Liver (tissue), 9 donors: ENCODE results near the gene DZIP1L. TPM values are rescaled to one million over a fixed set of nuclear protein-coding genes. Genes with fewer than 3 reads are reported as not detected.

ENCODE experiments used
- DNase-seq: peaks from one replicate; pipeline ENCODE4 v3.0.0-alpha.2; 2017; ENCODE audit warnings: low spot score
- H3K27ac ChIP-seq, 2 donors: one replicate each; pipeline ENCODE4 v1.7.0; 2013; ENCODE audit warnings: inconsistent platforms in 2 of 2, low read length in 2 of 2, control low read depth in 1 of 2, low read depth in 1 of 2, mild to moderate bottlenecking in 1 of 2
- H3K27me3 ChIP-seq, 4 donors: one replicate each; pipeline versions ENCODE4 v1.6.1 to v1.7.0; 2013; ENCODE audit warnings: low read length in 3 of 4, inconsistent platforms in 1 of 4, mild to moderate bottlenecking in 1 of 4, moderate library complexity in 1 of 4; ENCODE audit not compliant: control insufficient read depth in 4 of 4, insufficient read depth in 4 of 4
- H3K36me3 ChIP-seq, 4 donors: one replicate each; pipeline versions ENCODE4 v1.6.1 to v1.7.0; 2013; ENCODE audit warnings: low read length in 3 of 4, mild to moderate bottlenecking in 3 of 4, low read depth in 1 of 4, moderate library complexity in 1 of 4; ENCODE audit not compliant: control insufficient read depth in 4 of 4, insufficient read depth in 3 of 4
- H3K4me1 ChIP-seq, 4 donors: one replicate each; pipeline versions ENCODE4 v1.6.1 to v1.7.0; 2013; ENCODE audit warnings: low read length in 3 of 4, mild to moderate bottlenecking in 3 of 4, moderate library complexity in 1 of 4; ENCODE audit not compliant: control insufficient read depth in 4 of 4, insufficient read depth in 4 of 4
- H3K4me3 ChIP-seq, 3 donors: one replicate each; pipeline versions ENCODE4 v1.6.1 to v1.7.0; 2013; ENCODE audit warnings: low read length in 3 of 3, control low read depth in 1 of 3, low read depth in 1 of 3, mild to moderate bottlenecking in 1 of 3
- H3K9ac ChIP-seq, 2 donors: one replicate each; pipeline ENCODE4 v1.7.0; 2013; ENCODE audit warnings: low read length in 2 of 2, mild to moderate bottlenecking in 2 of 2, moderate library complexity in 2 of 2, control low read depth in 1 of 2, low read depth in 1 of 2
- H3K9me3 ChIP-seq, 4 donors: one replicate each; pipeline versions ENCODE4 v1.6.1 to v1.7.0; 2013; ENCODE audit warnings: low read length in 3 of 4; ENCODE audit not compliant: control insufficient read depth in 4 of 4
- EGR1 ChIP-seq, 2 donors: IDR thresholded peaks; 2 replicates each; pipeline ENCODE4 v1.6.1; 2016 to 2018; ENCODE audit warnings: antibody characterized with exemption in 2 of 2, low read depth in 2 of 2
- FOXA1 ChIP-seq: IDR thresholded peaks from 2 replicates; pipeline ENCODE4 v1.6.1; 2016; ENCODE audit warnings: antibody characterized with exemption
- FOXA2 ChIP-seq: IDR thresholded peaks from 2 replicates; pipeline ENCODE4 v1.6.1; 2016; ENCODE audit warnings: antibody characterized with exemption
- GABPA ChIP-seq, 2 donors: IDR thresholded peaks in 1 of 2; conservative IDR thresholded peaks in 1 of 2; 2 replicates each; pipeline ENCODE4 v1.6.1; 2016; ENCODE audit warnings: antibody characterized with exemption in 2 of 2, mild to moderate bottlenecking in 1 of 2, moderate library complexity in 1 of 2
- HNF4A ChIP-seq, 2 donors: conservative IDR thresholded peaks; 2 replicates each; pipeline ENCODE4 v1.6.1; 2016; ENCODE audit warnings: antibody characterized with exemption in 2 of 2, mild to moderate bottlenecking in 2 of 2
- HNF4G ChIP-seq: IDR thresholded peaks from 2 replicates; pipeline ENCODE4 v1.6.1; 2016; ENCODE audit warnings: antibody characterized with exemption
- JUND ChIP-seq, 2 donors: IDR thresholded peaks; 2 replicates each; pipeline ENCODE4 v1.6.1; 2016; ENCODE audit warnings: antibody characterized with exemption in 2 of 2
- NR2F2 ChIP-seq: IDR thresholded peaks from 2 replicates; pipeline ENCODE4 v1.6.1; 2016; ENCODE audit warnings: antibody characterized with exemption
- RAD21 ChIP-seq, 2 donors: IDR thresholded peaks; 2 replicates each; pipeline ENCODE4 v1.6.1; 2016; ENCODE audit warnings: antibody characterized with exemption in 2 of 2, mild to moderate bottlenecking in 2 of 2
- RXRA ChIP-seq, 2 donors: IDR thresholded peaks; 2 replicates each; pipeline ENCODE4 v1.6.1; 2017 to 2018; ENCODE audit warnings: antibody characterized with exemption in 2 of 2, mild to moderate bottlenecking in 1 of 2
- SP1 ChIP-seq: IDR thresholded peaks from 2 replicates; pipeline ENCODE4 v1.6.1; 2018; ENCODE audit warnings: antibody characterized with exemption, mild to moderate bottlenecking
- TAF1 ChIP-seq: conservative IDR thresholded peaks from 2 replicates; pipeline ENCODE4 v1.6.1; 2016; ENCODE audit warnings: antibody characterized with exemption, mild to moderate bottlenecking
- YY1 ChIP-seq: IDR thresholded peaks from 2 replicates; pipeline ENCODE4 v1.6.1; 2016; ENCODE audit warnings: antibody characterized with exemption, mild to moderate bottlenecking
- WGBS: extraction: QIAGEN DNeasy Blood & Tissue Kit; methylation state at CpG from one replicate; pipeline ENCODE4 v1.1.7; 2013; 5-methylcytosine and 5-hydroxymethylcytosine counted together
- polyA plus RNA-seq, 2 donors: library from polyadenylated mRNA; stranded (reverse) in 1 of 2; unstranded in 1 of 2; fragments of 200-250 nt in 1 of 2; fragments of >200 nt in 1 of 2; fragmentation: Nextera tagmentation in 1 of 2; extraction: Ambion mirVana in 1 of 2; gene quantifications; one replicate each; pipeline versions ENCODE4 v1.2.1 to v1.2.3, GENCODE V29; 2013 to 2015
- total RNA-seq, 2 donors: library from RNA; depleted of rRNA; stranded (reverse); fragments of >200 nt; gene quantifications; one replicate each; pipeline ENCODE4 v1.2.3, GENCODE V29; 2014
- TF ChIP-seq, protein P1 (sequence below): IDR thresholded peaks from 2 replicates; pipeline ENCODE4 v1.6.1; 2016; ENCODE audit warnings: antibody characterized with exemption
- TF ChIP-seq, protein P2 (sequence below): IDR thresholded peaks from 2 replicates; pipeline ENCODE4 v1.6.1; 2016; ENCODE audit warnings: antibody characterized with exemption
- TF ChIP-seq, protein P3 (sequence below): fragments of 150-350 bp; IDR thresholded peaks from 2 replicates; pipeline ENCODE4 v1.5.1; 2017; ENCODE audit warnings: improper control_type of control experiment, low read depth, low read length; ENCODE audit not compliant: missing input control
- TF ChIP-seq, protein P4 (sequence below): IDR thresholded peaks from 2 replicates; pipeline ENCODE4 v1.6.1; 2016; ENCODE audit warnings: antibody characterized with exemption, mild to moderate bottlenecking
- TF ChIP-seq, protein P5 (sequence below): IDR thresholded peaks from 2 replicates; pipeline ENCODE4 v1.6.1; 2016; ENCODE audit warnings: antibody characterized with exemption
- donor health status: healthy.
- donor health status: healthy.
- donor health status: healthy.
- donor health status: healthy.
- donor health status: healthy.

DZIP1L gene
- total and polyA plus RNA-seq, 4 donors, result 0.62 to 5.9 (median 1.3) TPM

DNA sequence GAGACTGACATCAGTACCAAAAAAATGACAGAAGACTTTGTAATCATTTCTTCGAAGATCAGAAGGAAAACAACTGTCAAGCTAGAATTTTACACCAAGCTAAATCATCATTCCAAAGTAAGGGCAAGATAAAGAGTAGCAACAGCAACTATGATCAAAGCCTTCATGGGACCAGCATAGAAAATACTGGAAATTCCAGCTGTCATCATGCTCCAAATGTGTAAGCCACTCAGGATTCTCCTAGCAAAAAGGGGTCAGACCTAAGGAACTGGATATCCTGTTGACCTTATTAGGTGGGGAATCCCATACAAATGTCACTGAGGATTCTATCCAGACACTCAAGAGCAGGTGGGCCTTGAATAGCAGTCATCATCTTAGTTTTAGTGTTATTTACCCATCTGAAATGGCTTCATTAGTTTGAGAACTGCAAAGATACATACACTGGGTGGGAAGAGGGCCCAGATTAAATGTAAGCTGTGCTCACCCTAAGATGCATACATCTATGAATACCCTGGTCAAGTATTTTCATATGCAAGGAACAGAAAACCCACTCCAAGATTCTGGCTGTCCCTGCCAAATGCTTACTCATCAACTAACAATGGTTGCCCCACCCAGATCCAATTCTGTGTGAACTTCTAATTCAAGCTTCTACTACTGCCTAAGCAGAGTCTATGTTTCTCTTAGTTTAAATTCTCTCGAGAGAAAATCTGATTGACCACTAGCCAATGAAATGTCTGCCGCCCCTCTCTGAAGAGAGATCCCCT lies 72.0 kb downstream of the DZIP1L start:
- H3K27ac ChIP-seq, result no peak overlapping the region
- no peak for DNase-seq
- WGBS, result 80% methylated on average over 3 of the region's 3 CpGs

More for the DNA sequence above, 72.0 kb downstream of the DZIP1L start:
- Histone ChIP-seq H3K27me3 (peaks cover 0 to 4% (median 0%) of the 10 kb centered on the region in 4 donors), H3K4me3 (no peak overlapping the region), H3K9ac (no peak overlapping the region), H3K36me3 (no peaks in the 10 kb centered on the region), H3K9me3 (no peaks in the 10 kb centered on the region), H3K4me1 (no peaks in the 10 kb centered on the region)
- TF ChIP-seq TAF1 (no peak), YY1 (no peak), SP1 (no peak), FOXA1 (no peak), EGR1 (IDR thresholded peaks at IDR 0.05; ENCODE audit: low read depth in 2 of 2) (no peak), JUND (IDR thresholded peaks at IDR 0.05) (no peak), HNF4A (conservative IDR thresholded peaks at IDR 0.05) (no peak), RXRA (IDR thresholded peaks at IDR 0.05) (no peak), RAD21 (IDR thresholded peaks at IDR 0.05) (no peak), NR2F2 (no peak), GABPA (IDR thresholded peaks at IDR 0.05 in 1 of 2, conservative IDR thresholded peaks at IDR 0.05 in 1 of 2) (no peak), HNF4G (no peak), FOXA2 (no peak)
- TF ChIP-seq, protein P1, sequence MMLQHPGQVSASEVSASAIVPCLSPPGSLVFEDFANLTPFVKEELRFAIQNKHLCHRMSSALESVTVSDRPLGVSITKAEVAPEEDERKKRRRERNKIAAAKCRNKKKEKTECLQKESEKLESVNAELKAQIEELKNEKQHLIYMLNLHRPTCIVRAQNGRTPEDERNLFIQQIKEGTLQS, result no peak
- TF ChIP-seq, protein P2, sequence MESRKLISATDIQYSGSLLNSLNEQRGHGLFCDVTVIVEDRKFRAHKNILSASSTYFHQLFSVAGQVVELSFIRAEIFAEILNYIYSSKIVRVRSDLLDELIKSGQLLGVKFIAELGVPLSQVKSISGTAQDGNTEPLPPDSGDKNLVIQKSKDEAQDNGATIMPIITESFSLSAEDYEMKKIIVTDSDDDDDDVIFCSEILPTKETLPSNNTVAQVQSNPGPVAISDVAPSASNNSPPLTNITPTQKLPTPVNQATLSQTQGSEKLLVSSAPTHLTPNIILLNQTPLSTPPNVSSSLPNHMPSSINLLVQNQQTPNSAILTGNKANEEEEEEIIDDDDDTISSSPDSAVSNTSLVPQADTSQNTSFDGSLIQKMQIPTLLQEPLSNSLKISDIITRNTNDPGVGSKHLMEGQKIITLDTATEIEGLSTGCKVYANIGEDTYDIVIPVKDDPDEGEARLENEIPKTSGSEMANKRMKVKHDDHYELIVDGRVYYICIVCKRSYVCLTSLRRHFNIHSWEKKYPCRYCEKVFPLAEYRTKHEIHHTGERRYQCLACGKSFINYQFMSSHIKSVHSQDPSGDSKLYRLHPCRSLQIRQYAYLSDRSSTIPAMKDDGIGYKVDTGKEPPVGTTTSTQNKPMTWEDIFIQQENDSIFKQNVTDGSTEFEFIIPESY, result no peak
- TF ChIP-seq, protein P3, sequence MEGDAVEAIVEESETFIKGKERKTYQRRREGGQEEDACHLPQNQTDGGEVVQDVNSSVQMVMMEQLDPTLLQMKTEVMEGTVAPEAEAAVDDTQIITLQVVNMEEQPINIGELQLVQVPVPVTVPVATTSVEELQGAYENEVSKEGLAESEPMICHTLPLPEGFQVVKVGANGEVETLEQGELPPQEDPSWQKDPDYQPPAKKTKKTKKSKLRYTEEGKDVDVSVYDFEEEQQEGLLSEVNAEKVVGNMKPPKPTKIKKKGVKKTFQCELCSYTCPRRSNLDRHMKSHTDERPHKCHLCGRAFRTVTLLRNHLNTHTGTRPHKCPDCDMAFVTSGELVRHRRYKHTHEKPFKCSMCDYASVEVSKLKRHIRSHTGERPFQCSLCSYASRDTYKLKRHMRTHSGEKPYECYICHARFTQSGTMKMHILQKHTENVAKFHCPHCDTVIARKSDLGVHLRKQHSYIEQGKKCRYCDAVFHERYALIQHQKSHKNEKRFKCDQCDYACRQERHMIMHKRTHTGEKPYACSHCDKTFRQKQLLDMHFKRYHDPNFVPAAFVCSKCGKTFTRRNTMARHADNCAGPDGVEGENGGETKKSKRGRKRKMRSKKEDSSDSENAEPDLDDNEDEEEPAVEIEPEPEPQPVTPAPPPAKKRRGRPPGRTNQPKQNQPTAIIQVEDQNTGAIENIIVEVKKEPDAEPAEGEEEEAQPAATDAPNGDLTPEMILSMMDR, result no peak
- TF ChIP-seq, protein P4, sequence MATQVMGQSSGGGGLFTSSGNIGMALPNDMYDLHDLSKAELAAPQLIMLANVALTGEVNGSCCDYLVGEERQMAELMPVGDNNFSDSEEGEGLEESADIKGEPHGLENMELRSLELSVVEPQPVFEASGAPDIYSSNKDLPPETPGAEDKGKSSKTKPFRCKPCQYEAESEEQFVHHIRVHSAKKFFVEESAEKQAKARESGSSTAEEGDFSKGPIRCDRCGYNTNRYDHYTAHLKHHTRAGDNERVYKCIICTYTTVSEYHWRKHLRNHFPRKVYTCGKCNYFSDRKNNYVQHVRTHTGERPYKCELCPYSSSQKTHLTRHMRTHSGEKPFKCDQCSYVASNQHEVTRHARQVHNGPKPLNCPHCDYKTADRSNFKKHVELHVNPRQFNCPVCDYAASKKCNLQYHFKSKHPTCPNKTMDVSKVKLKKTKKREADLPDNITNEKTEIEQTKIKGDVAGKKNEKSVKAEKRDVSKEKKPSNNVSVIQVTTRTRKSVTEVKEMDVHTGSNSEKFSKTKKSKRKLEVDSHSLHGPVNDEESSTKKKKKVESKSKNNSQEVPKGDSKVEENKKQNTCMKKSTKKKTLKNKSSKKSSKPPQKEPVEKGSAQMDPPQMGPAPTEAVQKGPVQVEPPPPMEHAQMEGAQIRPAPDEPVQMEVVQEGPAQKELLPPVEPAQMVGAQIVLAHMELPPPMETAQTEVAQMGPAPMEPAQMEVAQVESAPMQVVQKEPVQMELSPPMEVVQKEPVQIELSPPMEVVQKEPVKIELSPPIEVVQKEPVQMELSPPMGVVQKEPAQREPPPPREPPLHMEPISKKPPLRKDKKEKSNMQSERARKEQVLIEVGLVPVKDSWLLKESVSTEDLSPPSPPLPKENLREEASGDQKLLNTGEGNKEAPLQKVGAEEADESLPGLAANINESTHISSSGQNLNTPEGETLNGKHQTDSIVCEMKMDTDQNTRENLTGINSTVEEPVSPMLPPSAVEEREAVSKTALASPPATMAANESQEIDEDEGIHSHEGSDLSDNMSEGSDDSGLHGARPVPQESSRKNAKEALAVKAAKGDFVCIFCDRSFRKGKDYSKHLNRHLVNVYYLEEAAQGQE, result no peak
- TF ChIP-seq, protein P5, sequence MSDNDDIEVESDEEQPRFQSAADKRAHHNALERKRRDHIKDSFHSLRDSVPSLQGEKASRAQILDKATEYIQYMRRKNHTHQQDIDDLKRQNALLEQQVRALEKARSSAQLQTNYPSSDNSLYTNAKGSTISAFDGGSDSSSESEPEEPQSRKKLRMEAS, result no peak
